Esophagus muscularis mucosa (tissue), 3 donors: ENCODE measurements around the gene SFXN1.

Experiments
- POLR2A ChIP-seq: fragments of 450-650 bp; IDR thresholded peaks from one replicate; pipeline ENCODE4 v1.6.1; 2017; ENCODE audit warnings: antibody characterized with exemption, moderate library complexity, mild to moderate bottlenecking, low read depth
- TF ChIP-seq, protein P1 (sequence below), 3 experiments: fragments of 200-600 bp in 2 of 3; fragments of 450-650 bp in 1 of 3; sonication (generic) in 2 of 3; IDR thresholded peaks; one replicate each; pipeline ENCODE4 v1.5.1; 2017 to 2019; ENCODE audit warnings: antibody characterized with exemption in 3 of 3, mild to moderate bottlenecking in 2 of 3, moderate library complexity in 1 of 3

DNA sequence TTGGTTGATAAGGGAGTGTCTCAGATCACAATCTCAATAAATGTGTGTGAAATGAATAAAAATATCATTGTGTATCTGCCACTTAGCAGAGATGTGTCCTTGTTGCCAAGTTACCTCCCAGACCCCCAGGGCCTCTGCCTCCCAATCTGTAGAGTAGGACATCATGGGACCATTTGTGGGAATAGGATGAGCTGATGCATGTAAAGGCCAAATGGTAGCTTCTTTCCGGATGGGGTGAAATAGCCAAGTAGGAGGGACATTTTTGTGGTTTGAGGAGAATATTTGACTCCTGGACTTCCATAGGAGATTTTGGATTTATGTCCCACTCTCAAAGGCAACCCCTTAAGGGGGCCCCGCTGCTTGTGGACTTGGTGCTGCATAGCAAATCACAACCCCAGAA is 96.9 kb downstream of the SFXN1 start:
- no peak for TF ChIP-seq POLR2A
- TF ChIP-seq, protein P1, sequence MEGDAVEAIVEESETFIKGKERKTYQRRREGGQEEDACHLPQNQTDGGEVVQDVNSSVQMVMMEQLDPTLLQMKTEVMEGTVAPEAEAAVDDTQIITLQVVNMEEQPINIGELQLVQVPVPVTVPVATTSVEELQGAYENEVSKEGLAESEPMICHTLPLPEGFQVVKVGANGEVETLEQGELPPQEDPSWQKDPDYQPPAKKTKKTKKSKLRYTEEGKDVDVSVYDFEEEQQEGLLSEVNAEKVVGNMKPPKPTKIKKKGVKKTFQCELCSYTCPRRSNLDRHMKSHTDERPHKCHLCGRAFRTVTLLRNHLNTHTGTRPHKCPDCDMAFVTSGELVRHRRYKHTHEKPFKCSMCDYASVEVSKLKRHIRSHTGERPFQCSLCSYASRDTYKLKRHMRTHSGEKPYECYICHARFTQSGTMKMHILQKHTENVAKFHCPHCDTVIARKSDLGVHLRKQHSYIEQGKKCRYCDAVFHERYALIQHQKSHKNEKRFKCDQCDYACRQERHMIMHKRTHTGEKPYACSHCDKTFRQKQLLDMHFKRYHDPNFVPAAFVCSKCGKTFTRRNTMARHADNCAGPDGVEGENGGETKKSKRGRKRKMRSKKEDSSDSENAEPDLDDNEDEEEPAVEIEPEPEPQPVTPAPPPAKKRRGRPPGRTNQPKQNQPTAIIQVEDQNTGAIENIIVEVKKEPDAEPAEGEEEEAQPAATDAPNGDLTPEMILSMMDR (IDR thresholded peaks at IDR 0.05), result no peak
